ENCODE data around the gene DCAF8L2.
"Not testable (repeated sequence)": the region's sequence is repeated elsewhere in the genome, so short reads cannot be mapped to it uniquely, and the experiment has no call there.

DCAF8L2 gene

DNA sequence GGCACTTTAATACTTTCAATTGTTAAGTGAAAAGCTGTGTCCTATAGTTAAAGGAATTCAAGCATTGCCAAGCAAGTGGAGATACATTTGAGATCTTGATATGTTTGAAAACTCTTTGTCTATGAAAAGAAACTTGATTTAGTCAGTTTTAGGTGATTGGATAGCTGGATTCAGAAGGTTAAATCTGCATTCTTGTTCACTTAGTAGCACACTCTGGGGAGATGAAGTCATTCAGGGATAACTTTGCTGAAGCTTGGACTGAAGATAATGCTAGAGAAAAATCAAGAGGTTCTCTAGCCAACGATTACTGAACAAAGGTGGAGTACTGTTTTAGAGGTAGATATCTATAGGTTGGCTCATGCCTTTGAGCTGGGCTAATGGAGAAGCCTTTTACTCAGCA, 90.6 kb downstream of the DCAF8L2 start:
- no peak for DNase-seq

DNA sequence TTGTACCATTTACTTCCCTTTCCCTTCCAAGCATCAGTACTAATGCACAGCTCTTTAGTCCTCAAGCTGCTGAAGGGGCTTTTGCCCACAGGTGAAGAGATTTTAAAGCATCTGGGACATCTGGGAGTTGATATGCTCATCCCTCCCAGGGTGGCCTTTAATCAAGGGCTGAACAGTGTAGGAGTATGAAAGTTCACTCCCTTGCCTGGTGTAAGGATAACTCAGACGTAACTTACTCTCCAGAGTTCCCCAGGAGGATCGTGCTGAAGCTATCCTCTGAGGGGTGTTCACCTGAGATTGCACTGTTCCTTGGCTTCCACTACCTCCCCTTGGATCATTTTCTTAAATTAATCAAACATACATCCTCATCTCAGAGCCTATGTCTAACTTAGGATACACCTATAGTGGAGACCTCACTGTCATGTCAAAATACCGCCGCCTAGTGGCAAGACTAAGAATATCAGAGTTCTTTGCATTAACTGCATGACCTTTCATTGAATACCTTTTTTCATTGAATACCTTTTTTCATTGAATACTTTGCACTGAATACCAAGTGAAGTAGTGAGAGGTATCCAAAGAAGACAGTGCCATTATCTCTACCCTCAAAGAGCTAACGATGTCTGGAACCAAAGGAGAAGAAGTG, 93.5 kb downstream of the DCAF8L2 start:
- DNase-seq: not testable (repeated sequence)

DNA sequence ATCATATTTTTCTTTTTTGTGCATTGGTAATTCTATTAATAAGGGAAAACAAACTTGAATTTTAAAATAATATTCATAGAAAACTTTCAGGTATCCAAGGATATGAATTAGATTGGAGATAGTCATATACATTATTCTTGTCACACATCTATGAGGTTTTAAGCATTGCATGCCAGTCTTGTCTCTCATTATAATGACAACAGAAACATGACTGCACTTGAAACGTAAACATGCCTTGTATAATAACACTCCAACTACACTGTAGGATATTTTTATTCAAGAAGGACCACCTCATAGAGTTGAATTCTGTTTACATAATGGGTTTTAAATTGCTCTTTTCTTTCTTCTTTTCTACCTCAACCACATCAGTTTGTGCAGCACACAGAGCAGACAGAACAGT, 104.5 kb downstream of the DCAF8L2 start:
- no peak for DNase-seq

DNA sequence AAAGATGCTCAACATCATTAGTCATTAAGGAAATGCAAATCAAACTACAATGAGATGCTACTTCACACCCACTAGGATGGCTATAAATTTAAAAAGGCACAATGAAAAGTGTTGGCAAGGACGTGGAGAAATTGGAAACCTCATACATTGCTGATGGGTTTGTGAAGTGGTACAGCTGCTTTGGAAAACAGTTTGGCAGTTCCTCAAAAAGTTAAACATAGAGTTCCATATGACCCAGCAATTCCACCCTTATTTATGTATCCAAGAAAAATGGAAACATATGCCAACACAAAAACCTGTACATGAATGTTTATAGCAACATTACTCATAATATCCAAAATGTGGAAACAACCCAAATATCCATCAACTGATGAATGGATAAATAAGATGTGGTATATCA, 116.4 kb downstream of the DCAF8L2 start:
- no peak for DNase-seq

GRCh38 chrX:27715610-27716009, 125.5 kb downstream of the DCAF8L2 start:
- no peak for DNase-seq

DNA sequence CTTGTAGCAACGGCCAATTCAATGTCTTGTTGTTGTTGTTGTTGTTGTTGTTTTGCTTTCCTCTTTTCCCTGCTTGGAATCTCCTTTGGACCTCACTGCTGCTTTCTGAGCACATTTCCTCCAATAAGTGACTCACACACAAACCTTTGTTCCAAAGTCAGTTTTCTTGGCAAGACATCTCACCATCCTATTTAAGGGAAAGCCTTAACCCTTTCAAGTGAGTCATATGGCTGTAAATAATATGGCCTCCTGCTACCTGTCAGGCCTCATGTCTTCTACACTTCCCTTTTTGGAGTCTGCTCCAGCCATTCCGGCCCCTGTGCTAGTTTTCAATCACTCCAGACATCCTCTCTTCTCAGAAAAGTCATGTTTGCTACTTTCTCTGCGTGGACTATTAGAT, 138.1 kb downstream of the DCAF8L2 start:
- no peak for DNase-seq

DNA sequence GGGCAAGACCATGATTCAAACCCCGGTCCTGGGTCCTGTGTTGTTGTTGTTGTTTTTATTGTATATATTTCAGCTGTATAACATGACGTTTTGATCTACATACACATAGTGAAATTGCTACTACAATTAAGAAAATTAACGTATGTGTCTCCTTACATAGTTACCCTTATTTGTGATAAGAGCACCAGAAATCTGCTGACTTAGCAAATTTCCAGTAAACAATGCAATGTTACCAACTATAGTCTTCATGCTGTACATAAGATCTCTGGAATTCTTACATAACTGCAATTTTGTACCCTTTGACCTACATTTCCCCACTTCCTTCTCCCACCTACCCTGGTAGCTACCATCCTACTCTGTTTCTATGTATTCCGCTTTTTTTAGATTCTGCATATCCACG, 141.8 kb downstream of the DCAF8L2 start:
- no peak for DNase-seq

- DNase-seq: no peak
Measured at GRCh38 chrX:27735914-27736313, 145.8 kb downstream of the DCAF8L2 start.

DNA sequence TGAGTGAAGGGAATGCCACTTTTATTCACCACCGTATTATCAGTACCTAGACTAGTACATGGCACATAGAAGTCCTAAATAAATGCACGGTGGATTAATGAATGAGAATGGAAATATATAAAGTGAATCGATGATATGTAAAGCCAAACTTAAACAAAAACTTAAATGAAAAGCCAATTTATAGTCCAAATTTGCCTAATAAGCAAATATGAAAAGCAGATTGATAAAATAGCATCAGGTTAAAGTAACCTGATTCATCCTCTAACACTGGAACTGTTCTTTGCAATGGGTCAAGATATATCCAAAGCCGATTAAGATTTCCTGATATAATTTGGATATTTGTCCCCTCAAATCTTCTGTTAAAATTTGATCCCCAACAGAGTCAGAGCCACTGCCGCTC, 150.8 kb downstream of the DCAF8L2 start:
- DNase-seq: no peak

- DNase-seq: not testable (repeated sequence)
Measured at GRCh38 chrX:27743521-27743920, 153.4 kb downstream of the DCAF8L2 start.

DNA sequence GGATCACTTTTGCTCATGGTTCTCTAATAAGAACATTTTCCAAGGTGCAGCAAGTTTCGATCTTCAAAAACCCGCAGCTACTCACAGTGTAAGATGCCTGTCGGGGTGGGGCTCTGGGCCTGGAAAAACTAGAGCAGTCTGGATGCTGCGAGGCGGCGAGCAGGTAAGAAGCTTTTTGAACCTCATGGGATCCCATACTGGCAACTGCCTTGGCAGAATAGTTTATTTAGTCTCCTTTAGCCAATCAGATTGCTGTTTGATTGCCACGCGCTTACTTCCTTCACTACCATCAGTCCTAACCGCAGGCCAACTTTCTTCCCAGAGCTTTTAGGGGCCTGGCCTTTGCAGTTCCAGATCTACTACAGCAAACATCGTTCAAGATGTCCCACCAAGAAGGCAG, 156.4 kb downstream of the DCAF8L2 start:
- DNase-seq: no peak

- not testable (repeated sequence) for DNase-seq
Measured at GRCh38 chrX:27750298-27750697, 160.2 kb downstream of the DCAF8L2 start.

GRCh38 chrX:27751976-27752375, 161.8 kb downstream of the DCAF8L2 start:
- DNase-seq: no peak

GRCh38 chrX:27765718-27766117, 175.6 kb downstream of the DCAF8L2 start:
- no peak for DNase-seq

DNA sequence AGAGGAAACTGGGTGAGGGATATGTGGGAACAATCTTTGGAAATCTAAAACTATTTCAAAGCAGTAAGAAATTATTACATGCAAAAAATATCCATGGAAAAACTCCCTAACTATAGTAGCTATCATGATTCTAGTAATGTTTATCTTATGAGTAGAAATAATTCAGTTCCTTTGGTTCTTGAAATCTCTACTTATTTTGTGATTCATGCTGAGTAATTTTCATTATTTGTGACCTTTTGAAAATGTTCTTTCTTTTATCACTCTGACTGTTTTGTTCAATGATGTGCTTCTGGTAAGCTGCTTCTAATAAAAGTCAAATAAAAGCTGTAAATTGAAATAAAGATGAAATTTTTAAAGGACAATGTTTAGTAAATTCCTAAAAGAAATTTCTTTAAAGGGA, 177.2 kb downstream of the DCAF8L2 start:
- DNase-seq: no peak

- DNase-seq: no peak
Measured at GRCh38 chrX:27775984-27776383, 185.8 kb downstream of the DCAF8L2 start.

GRCh38 chrX:27796640-27797257, 206.6 kb downstream of the DCAF8L2 start:
- DNase-seq: no peak

DNA sequence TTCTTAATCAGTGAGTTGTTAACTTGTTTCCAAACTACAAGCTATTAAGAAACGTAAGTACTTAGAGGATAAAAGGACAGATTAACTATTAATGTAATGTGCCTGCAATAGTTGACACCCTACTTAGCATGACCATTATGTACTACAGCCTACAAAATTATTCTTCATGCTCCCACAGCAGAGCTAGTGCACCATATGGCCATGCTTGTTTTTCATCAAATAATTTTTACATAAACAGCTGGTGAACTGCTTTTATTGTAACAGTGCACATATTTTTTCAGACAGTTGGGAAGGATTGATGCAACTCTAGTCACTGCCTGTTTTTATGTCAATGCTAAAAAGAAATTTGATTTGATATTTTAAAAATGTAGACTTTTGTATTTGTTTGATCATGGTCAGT, 207.4 kb downstream of the DCAF8L2 start:
- DNase-seq: no peak

Data from activated CD8-positive, alpha-beta memory T cell treated with anti-CD3 and anti-CD28 coated beads, Interleukin-2, amount 50 U/mL, for 4 hours (primary cell).